GM12872 (cell line): ENCODE measurements around the gene TCF4.

Experiments used
- CTCF ChIP-seq: IDR thresholded peaks from 3 replicates; pipeline ENCODE4 v1.5.1; 2011; ENCODE audit warnings: low read depth, mild to moderate bottlenecking, low read length, moderate library complexity; ENCODE audit not compliant: insufficient read depth

TCF4 gene

GRCh38 chr18:55307505-55307904 lies 280.5 kb downstream of the TCF4 start:
- no peak for TF ChIP-seq CTCF

GRCh38 chr18:55306359-55307024 lies 281.5 kb downstream of the TCF4 start:
- no peak for TF ChIP-seq CTCF

- TF ChIP-seq CTCF, result no peak
Observed at GRCh38 chr18:55302167-55302833, 285.7 kb downstream of the TCF4 start.

- TF ChIP-seq CTCF, result no peak
Observed at GRCh38 chr18:55301824-55302166, 286.2 kb downstream of the TCF4 start.

- no peak for TF ChIP-seq CTCF
Observed at GRCh38 chr18:55300936-55301531, 287.0 kb downstream of the TCF4 start.

GRCh38 chr18:55300421-55300935 lies 287.5 kb downstream of the TCF4 start:
- TF ChIP-seq CTCF, result no peak

GRCh38 chr18:55296778-55297177 lies 291.2 kb downstream of the TCF4 start:
- no peak for TF ChIP-seq CTCF
